ENCODE measurements around the gene ATP10B. TPM values are rescaled to one million over a fixed set of nuclear protein-coding genes. Genes with fewer than 3 reads are reported as not detected.

ATP10B gene
- total RNA-seq, 2 experiments from 2014 or later = not detected

DNA sequence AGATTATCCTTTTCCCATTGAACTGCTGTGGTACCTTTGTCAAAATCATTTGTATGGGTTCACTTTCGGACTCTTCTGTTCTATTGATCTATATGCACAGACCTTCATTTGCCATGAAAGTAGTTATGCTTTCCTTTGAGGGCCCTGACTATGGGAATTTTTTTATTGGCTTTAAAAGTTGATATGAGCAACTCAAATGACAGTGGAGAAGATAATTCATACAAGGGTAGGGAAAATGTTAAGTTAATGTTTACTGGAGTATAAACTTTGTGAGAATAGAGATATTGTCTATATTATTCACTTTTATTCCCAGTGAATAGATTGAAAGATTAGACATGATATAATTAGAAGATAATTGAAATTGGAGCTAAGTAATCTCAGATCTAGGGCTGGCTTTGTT, 94.8 kb downstream of the ATP10B start:
- CTCF ChIA-PET (ENCODE audit: unreplicated experiment) = no interaction called here
- H3K27ac ChIP-seq (ENCODE audit: low read depth, low read length, poor library complexity, severe bottlenecking) = no peak overlapping the region
- no TSS peak for BruUV-seq (replicated peaks)
- H3K9me2 ChIP-seq (ENCODE audit: insufficient read depth, low read length) = no peaks in the 10 kb centered on the region
- no peaks in the 10 kb centered on the region for H3K4me1 ChIP-seq (ENCODE audit: insufficient read depth, low read length, poor library complexity, severe bottlenecking)
- TF ChIP-seq, protein P1, sequence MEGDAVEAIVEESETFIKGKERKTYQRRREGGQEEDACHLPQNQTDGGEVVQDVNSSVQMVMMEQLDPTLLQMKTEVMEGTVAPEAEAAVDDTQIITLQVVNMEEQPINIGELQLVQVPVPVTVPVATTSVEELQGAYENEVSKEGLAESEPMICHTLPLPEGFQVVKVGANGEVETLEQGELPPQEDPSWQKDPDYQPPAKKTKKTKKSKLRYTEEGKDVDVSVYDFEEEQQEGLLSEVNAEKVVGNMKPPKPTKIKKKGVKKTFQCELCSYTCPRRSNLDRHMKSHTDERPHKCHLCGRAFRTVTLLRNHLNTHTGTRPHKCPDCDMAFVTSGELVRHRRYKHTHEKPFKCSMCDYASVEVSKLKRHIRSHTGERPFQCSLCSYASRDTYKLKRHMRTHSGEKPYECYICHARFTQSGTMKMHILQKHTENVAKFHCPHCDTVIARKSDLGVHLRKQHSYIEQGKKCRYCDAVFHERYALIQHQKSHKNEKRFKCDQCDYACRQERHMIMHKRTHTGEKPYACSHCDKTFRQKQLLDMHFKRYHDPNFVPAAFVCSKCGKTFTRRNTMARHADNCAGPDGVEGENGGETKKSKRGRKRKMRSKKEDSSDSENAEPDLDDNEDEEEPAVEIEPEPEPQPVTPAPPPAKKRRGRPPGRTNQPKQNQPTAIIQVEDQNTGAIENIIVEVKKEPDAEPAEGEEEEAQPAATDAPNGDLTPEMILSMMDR (conservative IDR thresholded peaks at IDR 0.05; ENCODE audit: low read length) = no peak
- TF ChIP-seq EZH2phosphoT487 (IDR thresholded peaks at IDR 0.05; ENCODE audit: borderline replicate concordance, low read depth, low read length) = no peak
- no peaks in the 10 kb centered on the region for H3K79me2 ChIP-seq (ENCODE audit: insufficient read depth, low read depth, low read length)
- no peak overlapping the region for H3K4me2 ChIP-seq (ENCODE audit: low read length)
- no peaks in the 10 kb centered on the region for H4K20me1 ChIP-seq (ENCODE audit: insufficient read depth, low read length)
- H2AFZ ChIP-seq (ENCODE audit: low read length) = no peak overlapping the region
- DNase-seq (ENCODE audit: low spot score) = no peak
- no peaks in the 10 kb centered on the region for H3K9me3 ChIP-seq (ENCODE audit: low read length)
- H3K36me3 ChIP-seq (ENCODE audit: insufficient read depth, low read length) = no peaks in the 10 kb centered on the region
- POLR2A ChIA-PET = no interaction called here
- no peak overlapping the region for H3K4me3 ChIP-seq (ENCODE audit: low read depth, low read length, poor library complexity, severe bottlenecking)
- intact Hi-C loops (cut with micrococcal nuclease; ENCODE audit: unreplicated experiment) = no loop called here

DNA sequence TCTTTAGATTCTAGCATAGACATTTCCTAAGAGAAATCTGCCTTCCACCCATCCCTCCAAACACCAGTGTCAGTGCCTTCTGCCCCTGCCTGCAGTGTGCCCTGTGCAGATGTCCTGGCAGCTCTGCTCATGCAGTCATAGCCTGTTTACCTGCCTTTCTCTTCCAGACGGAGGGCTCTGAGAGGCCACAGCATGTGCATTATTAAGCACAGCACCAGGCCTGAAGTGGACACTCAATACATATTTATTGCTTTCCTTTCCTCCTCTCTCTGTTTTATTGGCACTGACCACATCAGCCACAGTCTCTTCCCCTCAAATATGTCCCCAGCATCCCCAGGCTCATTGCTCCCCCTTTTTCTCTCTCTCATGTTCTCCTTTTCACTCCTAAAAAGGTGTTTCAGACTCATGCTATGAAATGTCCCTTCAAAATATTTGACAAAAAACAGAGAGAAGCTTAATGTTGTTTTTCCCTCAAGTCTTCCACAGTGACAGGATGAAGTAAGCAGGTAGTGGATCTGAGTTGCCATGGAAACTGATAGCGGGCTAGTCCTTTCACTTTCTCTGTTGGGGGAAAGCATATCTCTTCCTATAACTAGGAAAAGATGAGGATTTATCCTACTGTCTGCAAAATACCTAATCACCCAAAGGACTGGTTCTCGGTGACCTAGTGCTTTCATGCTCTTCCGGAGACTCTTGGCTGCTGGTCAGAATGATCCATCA, 100.9 kb downstream of the ATP10B start:
- TF ChIP-seq, protein P1 (conservative IDR thresholded peaks at IDR 0.05; ENCODE audit: low read length) = no peak
- TF ChIP-seq EZH2phosphoT487 (IDR thresholded peaks at IDR 0.05; ENCODE audit: borderline replicate concordance, low read depth, low read length) = no peak
- CTCF ChIA-PET (ENCODE audit: unreplicated experiment) = no interaction called here
- H3K4me3 ChIP-seq (ENCODE audit: low read depth, low read length, poor library complexity, severe bottlenecking) = no peak overlapping the region
- H3K9me2 ChIP-seq (ENCODE audit: insufficient read depth, low read length) = no peaks in the 10 kb centered on the region
- H3K4me2 ChIP-seq (ENCODE audit: low read length) = no peak overlapping the region
- H3K27ac ChIP-seq (ENCODE audit: low read depth, low read length, poor library complexity, severe bottlenecking) = no peak overlapping the region
- H3K9me3 ChIP-seq (ENCODE audit: low read length) = no peaks in the 10 kb centered on the region
- no peaks in the 10 kb centered on the region for H3K36me3 ChIP-seq (ENCODE audit: insufficient read depth, low read length)
- no peaks in the 10 kb centered on the region for H3K4me1 ChIP-seq (ENCODE audit: insufficient read depth, low read length, poor library complexity, severe bottlenecking)
- no peaks in the 10 kb centered on the region for H3K79me2 ChIP-seq (ENCODE audit: insufficient read depth, low read depth, low read length)
- intact Hi-C loops (cut with micrococcal nuclease; ENCODE audit: unreplicated experiment) = no loop called here
- POLR2A ChIA-PET = no interaction called here
- BruUV-seq (replicated peaks) = no TSS peak
- no peaks in the 10 kb centered on the region for H4K20me1 ChIP-seq (ENCODE audit: insufficient read depth, low read length)
- no peak overlapping the region for H2AFZ ChIP-seq (ENCODE audit: low read length)
- no peak for DNase-seq (ENCODE audit: low spot score)

DNA sequence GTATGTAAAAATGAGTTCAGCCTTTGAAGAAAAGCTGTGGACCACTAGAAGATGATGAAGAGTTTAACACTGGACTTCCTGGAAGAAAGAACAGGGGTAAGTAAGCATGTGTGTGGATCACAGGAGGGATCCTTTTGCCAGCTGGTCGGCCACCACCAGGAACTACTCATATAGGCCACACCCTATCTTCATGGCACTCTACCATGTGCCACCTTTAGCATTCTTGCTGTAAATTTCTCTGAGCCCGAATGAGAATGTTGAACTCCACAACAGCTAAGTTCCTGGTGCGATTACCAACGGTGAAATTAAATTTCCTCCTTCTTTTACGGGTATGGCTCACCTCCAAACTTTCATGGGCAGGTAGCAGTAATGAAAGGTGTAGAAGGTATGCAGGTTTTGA, 102.3 kb downstream of the ATP10B start:
- Histone ChIP-seq H3K4me2 (ENCODE audit: low read length) (no peak overlapping the region), H3K79me2 (ENCODE audit: insufficient read depth, low read depth, low read length) (no peaks in the 10 kb centered on the region), H3K9me3 (ENCODE audit: low read length) (no peaks in the 10 kb centered on the region), H3K27ac (ENCODE audit: low read depth, low read length, poor library complexity, severe bottlenecking) (no peak overlapping the region), H3K9me2 (ENCODE audit: insufficient read depth, low read length) (no peaks in the 10 kb centered on the region), H3K4me3 (ENCODE audit: low read depth, low read length, poor library complexity, severe bottlenecking) (no peak overlapping the region), H3K36me3 (ENCODE audit: insufficient read depth, low read length) (no peaks in the 10 kb centered on the region), H4K20me1 (ENCODE audit: insufficient read depth, low read length) (no peaks in the 10 kb centered on the region), H2AFZ (ENCODE audit: low read length) (no peak overlapping the region), H3K4me1 (ENCODE audit: insufficient read depth, low read length, poor library complexity, severe bottlenecking) (no peaks in the 10 kb centered on the region)
- no TSS peak for BruUV-seq (replicated peaks)
- ChIA-PET CTCF (ENCODE audit: unreplicated experiment) (no interaction called here), POLR2A (no interaction called here)
- no peak for DNase-seq (ENCODE audit: low spot score)
- intact Hi-C loops (cut with micrococcal nuclease; ENCODE audit: unreplicated experiment) = no loop called here
- TF ChIP-seq, protein P1 (conservative IDR thresholded peaks at IDR 0.05; ENCODE audit: low read length) = no peak
- TF ChIP-seq EZH2phosphoT487 (IDR thresholded peaks at IDR 0.05; ENCODE audit: borderline replicate concordance, low read depth, low read length) = no peak
